ENCODE measurements around the gene MRTFB.
A peak's percentile ranks its signal among the peaks of the same experiment; 100 is the strongest.
"Not testable (repeated sequence)": the region's sequence is repeated elsewhere in the genome, so short reads cannot be mapped to it uniquely, and the experiment has no call there.

MRTFB gene

GRCh38 chr16:14043278-14043677 is 27.8 kb upstream of the MRTFB start:
- DNase-seq (ENCODE audit: low read depth, low spot score): no peak
- Histone ChIP-seq H3K4me1 (ENCODE audit: control insufficient read depth, insufficient read depth, low read length) (no peaks in the 10 kb centered on the region), H3K27me3 (ENCODE audit: control insufficient read depth, insufficient read depth, low read length) (no peaks in the 10 kb centered on the region), H3K9me3 (ENCODE audit: control insufficient read depth, insufficient read depth, low read length) (peaks cover 2% of the 10 kb centered on the region), H3K4me3 (ENCODE audit: low read length) (no peak overlapping the region), H3K27ac (ENCODE audit: low read length) (no peak overlapping the region), H3K36me3 (ENCODE audit: control insufficient read depth, insufficient read depth, low read length) (no peaks in the 10 kb centered on the region)
- WGBS (ENCODE audit: insufficient coverage, insufficient read length): no CpG with 5 or more reads among the region's 6 CpGs

- Histone ChIP-seq H3K4me1 (ENCODE audit: control insufficient read depth, insufficient read depth, low read length) (no peaks in the 10 kb centered on the region), H3K4me3 (ENCODE audit: low read length) (no peak overlapping the region), H3K27ac (ENCODE audit: low read length) (no peak overlapping the region), H3K9me3 (ENCODE audit: control insufficient read depth, insufficient read depth, low read length) (peaks cover 2% of the 10 kb centered on the region), H3K27me3 (ENCODE audit: control insufficient read depth, insufficient read depth, low read length) (no peaks in the 10 kb centered on the region), H3K36me3 (ENCODE audit: control insufficient read depth, insufficient read depth, low read length) (no peaks in the 10 kb centered on the region)
- no CpG with 5 or more reads among the region's 6 CpGs for whole genome bisulfite sequencing (ENCODE audit: insufficient coverage, insufficient read length)
- no peak for DNase-seq (ENCODE audit: low read depth, low spot score)
These were observed 27.3 kb upstream of the MRTFB start for GRCh38 chr16:14043793-14044192.

GRCh38 chr16:14047121-14047859 is 23.8 kb upstream of the MRTFB start:
- not testable (repeated sequence) for H3K27ac ChIP-seq (ENCODE audit: low read length); H3K9me3 ChIP-seq (ENCODE audit: control insufficient read depth, insufficient read depth, low read length); H3K27me3 ChIP-seq (ENCODE audit: control insufficient read depth, insufficient read depth, low read length); DNase-seq (ENCODE audit: low read depth, low spot score); H3K4me3 ChIP-seq (ENCODE audit: low read length); H3K4me1 ChIP-seq (ENCODE audit: control insufficient read depth, insufficient read depth, low read length); H3K36me3 ChIP-seq (ENCODE audit: control insufficient read depth, insufficient read depth, low read length)
- WGBS (ENCODE audit: insufficient coverage, insufficient read length): no CpG with 5 or more reads among the region's 6 CpGs

GRCh38 chr16:14050291-14051027 is 20.7 kb upstream of the MRTFB start:
- H3K4me1 ChIP-seq (ENCODE audit: control insufficient read depth, insufficient read depth, low read length): peaks cover 4% of the 10 kb centered on the region
- no peak overlapping the region for H3K4me3 ChIP-seq (ENCODE audit: low read length)
- peak; percentile 72 for DNase-seq (ENCODE audit: low read depth, low spot score)
- no CpG with 5 or more reads among the region's 10 CpGs for WGBS (ENCODE audit: insufficient coverage, insufficient read length)
- H3K27ac ChIP-seq (ENCODE audit: low read length): no peak overlapping the region
- H3K36me3 ChIP-seq (ENCODE audit: control insufficient read depth, insufficient read depth, low read length): no peaks in the 10 kb centered on the region
- no peaks in the 10 kb centered on the region for H3K27me3 ChIP-seq (ENCODE audit: control insufficient read depth, insufficient read depth, low read length)
- H3K9me3 ChIP-seq (ENCODE audit: control insufficient read depth, insufficient read depth, low read length): no peaks in the 10 kb centered on the region

GRCh38 chr16:14051103-14051729 is 19.9 kb upstream of the MRTFB start:
- Histone ChIP-seq H3K9me3 (ENCODE audit: control insufficient read depth, insufficient read depth, low read length) (no peaks in the 10 kb centered on the region), H3K27me3 (ENCODE audit: control insufficient read depth, insufficient read depth, low read length) (no peaks in the 10 kb centered on the region), H3K36me3 (ENCODE audit: control insufficient read depth, insufficient read depth, low read length) (no peaks in the 10 kb centered on the region), H3K27ac (ENCODE audit: low read length) (no peak overlapping the region), H3K4me3 (ENCODE audit: low read length) (no peak overlapping the region), H3K4me1 (ENCODE audit: control insufficient read depth, insufficient read depth, low read length) (peaks cover 4% of the 10 kb centered on the region)
- no CpG with 5 or more reads among the region's 5 CpGs for WGBS (ENCODE audit: insufficient coverage, insufficient read length)
- DNase-seq (ENCODE audit: low read depth, low spot score): no peak

- H3K36me3 ChIP-seq (ENCODE audit: control insufficient read depth, insufficient read depth, low read length): no peaks in the 10 kb centered on the region
- no peaks in the 10 kb centered on the region for H3K27me3 ChIP-seq (ENCODE audit: control insufficient read depth, insufficient read depth, low read length)
- H3K9me3 ChIP-seq (ENCODE audit: control insufficient read depth, insufficient read depth, low read length): no peaks in the 10 kb centered on the region
- H3K4me1 ChIP-seq (ENCODE audit: control insufficient read depth, insufficient read depth, low read length): no peaks in the 10 kb centered on the region
- H3K27ac ChIP-seq (ENCODE audit: low read length): no peak overlapping the region
- WGBS (ENCODE audit: insufficient coverage, insufficient read length): no CpG with 5 or more reads among the region's 5 CpGs
- no peak for DNase-seq (ENCODE audit: low read depth, low spot score)
- H3K4me3 ChIP-seq (ENCODE audit: low read length): no peak overlapping the region
These were observed 14.1 kb upstream of the MRTFB start for GRCh38 chr16:14056970-14057369.

- WGBS (ENCODE audit: insufficient coverage, insufficient read length): no CpG with 5 or more reads among the region's 10 CpGs
- no peaks in the 10 kb centered on the region for H3K36me3 ChIP-seq (ENCODE audit: control insufficient read depth, insufficient read depth, low read length)
- H3K9me3 ChIP-seq (ENCODE audit: control insufficient read depth, insufficient read depth, low read length): no peaks in the 10 kb centered on the region
- H3K4me1 ChIP-seq (ENCODE audit: control insufficient read depth, insufficient read depth, low read length): no peaks in the 10 kb centered on the region
- no peak overlapping the region for H3K4me3 ChIP-seq (ENCODE audit: low read length)
- no peaks in the 10 kb centered on the region for H3K27me3 ChIP-seq (ENCODE audit: control insufficient read depth, insufficient read depth, low read length)
- no peak overlapping the region for H3K27ac ChIP-seq (ENCODE audit: low read length)
- no peak for DNase-seq (ENCODE audit: low read depth, low spot score)
These were observed 13.2 kb upstream of the MRTFB start for GRCh38 chr16:14057878-14058382.

GRCh38 chr16:14061732-14062259 is 9.3 kb upstream of the MRTFB start:
- Histone ChIP-seq H3K27ac (ENCODE audit: low read length) (no peak overlapping the region), H3K27me3 (ENCODE audit: control insufficient read depth, insufficient read depth, low read length) (no peaks in the 10 kb centered on the region), H3K9me3 (ENCODE audit: control insufficient read depth, insufficient read depth, low read length) (no peaks in the 10 kb centered on the region), H3K4me1 (ENCODE audit: control insufficient read depth, insufficient read depth, low read length) (no peaks in the 10 kb centered on the region), H3K36me3 (ENCODE audit: control insufficient read depth, insufficient read depth, low read length) (no peaks in the 10 kb centered on the region), H3K4me3 (ENCODE audit: low read length) (no peak overlapping the region)
- no peak for DNase-seq (ENCODE audit: low read depth, low spot score)
- no CpG with 5 or more reads among the region's 1 CpG for WGBS (ENCODE audit: insufficient coverage, insufficient read length)

GRCh38 chr16:14062261-14062660 is 8.9 kb upstream of the MRTFB start:
- Histone ChIP-seq H3K9me3 (ENCODE audit: control insufficient read depth, insufficient read depth, low read length) (no peaks in the 10 kb centered on the region), H3K27ac (ENCODE audit: low read length) (no peak overlapping the region), H3K27me3 (ENCODE audit: control insufficient read depth, insufficient read depth, low read length) (no peaks in the 10 kb centered on the region), H3K4me3 (ENCODE audit: low read length) (no peak overlapping the region), H3K4me1 (ENCODE audit: control insufficient read depth, insufficient read depth, low read length) (no peaks in the 10 kb centered on the region), H3K36me3 (ENCODE audit: control insufficient read depth, insufficient read depth, low read length) (no peaks in the 10 kb centered on the region)
- WGBS (ENCODE audit: insufficient coverage, insufficient read length): no CpG with 5 or more reads among the region's 7 CpGs
- DNase-seq (ENCODE audit: low read depth, low spot score): no peak
